Thyroid gland (tissue), 4 donors: ENCODE data around the gene FXYD6.

Source experiments
- POLR2A ChIP-seq, 2 donors: fragments of 450-650 bp; IDR thresholded peaks; one replicate each; pipeline ENCODE4 v1.6.1; 2017; ENCODE audit warnings: antibody characterized with exemption in 2 of 2, mild to moderate bottlenecking in 2 of 2, moderate library complexity in 1 of 2
- TF ChIP-seq, protein P1 (sequence below), 6 experiments: fragments of 200-600 bp in 3 of 6; fragments of 450-650 bp in 3 of 6; sonication (generic) in 3 of 6; IDR thresholded peaks; one replicate each; pipeline ENCODE4 v1.5.1; 2016 to 2019; ENCODE audit warnings: antibody characterized with exemption in 6 of 6, mild to moderate bottlenecking in 2 of 6, inconsistent platforms in 1 of 6, moderate library complexity in 1 of 6

DNA sequence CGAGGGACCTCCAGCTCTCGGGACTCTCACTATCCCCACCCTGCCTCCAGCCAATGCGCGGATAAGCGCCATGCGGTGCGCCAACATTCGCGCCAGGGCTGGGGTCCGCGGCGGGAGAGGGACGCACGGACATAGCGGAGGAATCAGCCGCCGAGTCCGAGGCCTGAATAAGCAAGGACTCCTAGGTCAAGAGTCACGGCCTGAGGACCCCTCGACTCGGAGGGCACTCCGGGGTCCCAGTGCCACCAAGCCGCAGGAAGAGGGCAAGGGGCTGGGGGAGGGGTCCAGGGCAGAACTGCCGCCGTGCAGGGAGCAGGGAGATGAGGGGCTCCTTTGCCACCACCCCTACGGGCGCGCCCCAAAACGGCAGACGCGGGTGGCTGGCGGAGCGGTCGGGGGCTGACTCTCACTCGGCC is 80.0 kb downstream of the FXYD6 start:
- TF ChIP-seq, protein P1, sequence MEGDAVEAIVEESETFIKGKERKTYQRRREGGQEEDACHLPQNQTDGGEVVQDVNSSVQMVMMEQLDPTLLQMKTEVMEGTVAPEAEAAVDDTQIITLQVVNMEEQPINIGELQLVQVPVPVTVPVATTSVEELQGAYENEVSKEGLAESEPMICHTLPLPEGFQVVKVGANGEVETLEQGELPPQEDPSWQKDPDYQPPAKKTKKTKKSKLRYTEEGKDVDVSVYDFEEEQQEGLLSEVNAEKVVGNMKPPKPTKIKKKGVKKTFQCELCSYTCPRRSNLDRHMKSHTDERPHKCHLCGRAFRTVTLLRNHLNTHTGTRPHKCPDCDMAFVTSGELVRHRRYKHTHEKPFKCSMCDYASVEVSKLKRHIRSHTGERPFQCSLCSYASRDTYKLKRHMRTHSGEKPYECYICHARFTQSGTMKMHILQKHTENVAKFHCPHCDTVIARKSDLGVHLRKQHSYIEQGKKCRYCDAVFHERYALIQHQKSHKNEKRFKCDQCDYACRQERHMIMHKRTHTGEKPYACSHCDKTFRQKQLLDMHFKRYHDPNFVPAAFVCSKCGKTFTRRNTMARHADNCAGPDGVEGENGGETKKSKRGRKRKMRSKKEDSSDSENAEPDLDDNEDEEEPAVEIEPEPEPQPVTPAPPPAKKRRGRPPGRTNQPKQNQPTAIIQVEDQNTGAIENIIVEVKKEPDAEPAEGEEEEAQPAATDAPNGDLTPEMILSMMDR (IDR thresholded peaks at IDR 0.05): no peak
- TF ChIP-seq POLR2A (IDR thresholded peaks at IDR 0.05): no peak
